Right ventricle myocardium inferior (tissue), 1 donor: Measurements from ENCODE around the gene UQCRC2. TPM values are rescaled to one million over a fixed set of nuclear protein-coding genes. Genes with fewer than 3 reads are reported as not detected.
"Not testable (repeated sequence)": the region's sequence is repeated elsewhere in the genome, so short reads cannot be mapped to it uniquely, and the experiment has no call there.

Experiments used
- ATAC-seq: fragments of 200-7000 bp; cut with Tn5 transposase; one replicate; pipeline ENCODE4 v1.9.1; 2020; ENCODE audit warnings: mild to moderate bottlenecking, moderate library complexity
- DNase-seq: peaks from one replicate; pipeline ENCODE4 v3.0.0; 2021; ENCODE audit errors: missing footprints
- intact Hi-C: fragments of 100-400 bp; cut with DNase I; formaldehyde crosslinking; loops from one replicate; pipeline ENCODE4 v1.11.0; 2022
- total RNA-seq: library from RNA; stranded (reverse); fragmentation: NEBNext Ultra II Directional; extraction: Animal tissue kit (Norgen Biotek cat#: 25700); gene quantifications from one replicate; pipeline ENCODE4 v1.2.1, GENCODE V29; 2021
- donor health status: DM: no; HTN: yes; CAD: no; lungs with severe emphysema.

The UQCRC2 gene
- total RNA-seq, 1 donor from 2014 or later, result 906 TPM

DNA sequence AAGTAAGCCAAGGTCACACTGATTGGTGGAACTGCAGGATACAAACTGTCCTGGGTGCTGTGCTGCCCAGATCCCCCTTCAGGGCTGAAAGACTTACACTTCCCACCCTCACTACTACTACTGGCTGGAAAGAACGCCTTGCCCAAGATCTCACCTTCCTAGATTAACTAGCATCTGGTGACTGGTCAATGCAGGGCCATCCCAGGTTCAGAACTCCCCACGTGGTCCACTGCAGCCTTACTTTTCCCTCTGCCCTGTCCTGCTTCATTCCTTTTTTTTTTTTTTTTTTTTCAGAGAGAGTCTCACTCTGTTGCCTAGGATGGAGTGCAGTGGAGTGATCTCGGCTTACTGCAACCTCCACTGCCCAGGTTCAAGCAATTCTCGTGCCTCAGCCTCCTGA lies 50.0 kb downstream of the UQCRC2 start:
- DNase-seq (no peak), ATAC-seq (no peak)
- intact Hi-C loops, result loop anchor here (5.0 kb wide), 1 partner anchor 94 kb away; no protein-coding TSS in a partner anchor

DNA sequence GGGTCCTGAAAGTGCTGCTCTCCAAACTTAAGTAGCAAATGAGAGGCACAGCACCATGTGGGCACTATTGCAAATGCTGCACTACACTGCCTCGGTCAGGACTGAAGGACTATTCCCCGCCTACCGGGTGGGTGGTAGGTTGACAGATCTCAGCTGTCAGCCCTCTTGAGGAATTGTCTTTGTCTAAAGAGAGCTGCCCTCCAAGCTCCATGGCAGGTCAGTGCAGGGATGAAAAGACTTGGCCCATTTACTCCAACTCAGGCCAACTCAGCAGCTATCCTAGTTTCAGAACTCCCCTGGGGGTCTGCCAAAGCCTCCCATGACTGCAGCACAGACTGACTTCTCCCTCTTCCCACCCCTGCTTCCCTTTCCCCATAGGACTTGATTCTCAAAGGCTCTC lies 51.2 kb downstream of the UQCRC2 start:
- ATAC-seq, result no peak
- no peak for DNase-seq
- intact Hi-C loops, result loop anchor here (5.0 kb wide), 1 partner anchor 93 kb away; no protein-coding TSS in a partner anchor

DNA sequence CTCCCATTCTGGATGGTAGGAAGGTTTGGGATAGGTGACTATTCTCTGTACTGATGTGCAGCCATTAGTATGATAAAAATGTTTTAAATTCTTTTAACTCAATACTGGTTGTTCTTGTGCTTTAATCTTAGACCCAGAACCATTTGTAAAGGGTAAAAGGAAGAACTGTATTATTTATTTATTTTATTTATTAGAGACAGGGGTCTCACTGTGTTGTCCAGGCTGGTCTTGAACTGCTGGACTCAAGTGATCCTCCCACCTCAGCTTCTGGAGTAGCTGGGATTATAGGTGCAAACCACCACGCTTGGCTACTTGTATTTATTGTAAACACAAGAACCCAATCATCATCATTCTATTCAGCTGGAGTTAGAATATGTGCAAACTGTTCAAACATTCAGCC lies 52.6 kb downstream of the UQCRC2 start:
- DNase-seq (no peak), ATAC-seq (no peak)
- intact Hi-C loops, result loop anchor here (5.0 kb wide), 1 partner anchor 292 kb away; the partner anchor contains the start of gene POLR3E

DNA sequence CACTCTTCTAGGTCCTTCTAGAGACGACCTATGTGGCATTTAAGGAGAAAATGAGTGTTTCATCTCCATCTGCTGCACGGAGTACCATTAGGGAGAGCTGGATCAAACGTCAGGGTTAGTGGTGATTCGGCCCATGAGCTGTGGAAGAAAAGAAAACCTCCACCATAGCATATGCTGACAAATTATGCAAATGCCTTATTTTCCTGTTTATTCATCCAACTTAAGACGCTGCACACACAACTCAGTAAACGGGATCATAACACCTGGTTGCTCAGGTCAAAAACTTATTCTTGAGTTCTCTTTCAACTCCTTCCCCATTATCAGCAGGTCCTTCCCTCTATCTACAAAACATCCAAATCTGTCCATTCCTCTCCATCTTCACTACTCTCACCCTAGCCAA lies 53.5 kb downstream of the UQCRC2 start:
- intact Hi-C loops, result loop anchor here (5.0 kb wide), 1 partner anchor 291 kb away; the partner anchor contains the start of gene POLR3E
- no peak for ATAC-seq
- DNase-seq, result no peak

DNA sequence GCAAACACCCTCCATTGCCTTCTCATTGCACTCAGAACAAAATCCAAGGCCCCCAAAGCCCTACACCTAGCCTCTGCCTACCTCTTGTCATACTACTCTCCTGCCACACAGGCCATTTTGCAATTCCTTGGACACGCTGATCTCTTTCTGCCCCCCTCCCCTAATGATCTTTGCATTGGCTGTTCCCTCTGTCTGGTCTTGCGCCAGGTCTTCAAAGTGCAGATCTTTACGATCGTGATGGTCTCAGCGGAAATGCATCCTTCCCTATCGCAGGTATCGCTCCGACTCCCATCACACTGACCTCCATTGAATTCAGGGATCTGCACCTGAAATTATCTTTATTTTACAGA lies 54.0 kb downstream of the UQCRC2 start:
- ATAC-seq, result no peak
- intact Hi-C loops, result loop anchor here (5.0 kb wide), 1 partner anchor 290 kb away; the partner anchor contains the start of gene POLR3E
- no peak for DNase-seq

DNA sequence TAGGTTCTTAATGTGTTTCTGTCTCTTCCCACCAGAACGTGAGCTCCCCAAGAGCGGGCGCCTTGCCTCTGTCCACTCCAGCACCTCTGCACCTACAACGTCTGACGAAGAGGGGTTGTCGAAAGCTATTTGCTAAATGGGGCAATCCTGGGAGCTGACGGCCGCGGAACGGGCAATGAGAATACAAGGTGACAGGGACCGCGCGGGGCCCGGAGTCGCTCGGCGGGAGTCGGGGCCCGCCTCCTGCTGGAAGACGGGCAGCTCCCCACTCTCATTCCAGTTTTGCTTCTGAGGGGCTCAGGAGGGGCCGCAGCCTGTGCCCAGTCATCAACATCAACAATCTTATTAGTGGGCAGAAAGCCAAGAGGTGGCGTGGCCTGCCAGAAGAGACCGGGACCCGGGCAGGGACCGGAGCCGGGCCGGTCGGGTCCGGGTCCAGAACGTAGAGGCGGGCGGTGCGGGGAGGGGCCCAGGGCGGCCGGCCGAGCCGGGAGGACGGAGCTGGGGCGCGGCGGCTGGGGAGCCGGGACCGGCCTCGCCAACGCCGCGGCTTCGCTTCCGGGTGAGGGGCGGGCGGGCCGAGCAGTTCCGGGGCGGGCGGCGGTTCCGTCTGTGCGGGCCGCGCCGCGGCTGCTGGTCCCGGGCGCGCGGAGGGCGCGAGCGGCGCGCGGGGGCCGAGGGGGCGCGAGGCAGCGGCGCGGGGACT lies 54.5 kb downstream of the UQCRC2 start, which contains the start of gene MOSMO:
Gene MOSMO (plus strand): TSS at position 603 of the 706 bp plus-strand sequence. CDS start 191 bp downstream, outside the sequence.
- ATAC-seq (peak; percentile 95), DNase-seq (peak; percentile 88)
- intact Hi-C loops, result loop anchor here (5.0 kb wide), 1 partner anchor 290 kb away; the partner anchor contains the start of gene POLR3E

DNA sequence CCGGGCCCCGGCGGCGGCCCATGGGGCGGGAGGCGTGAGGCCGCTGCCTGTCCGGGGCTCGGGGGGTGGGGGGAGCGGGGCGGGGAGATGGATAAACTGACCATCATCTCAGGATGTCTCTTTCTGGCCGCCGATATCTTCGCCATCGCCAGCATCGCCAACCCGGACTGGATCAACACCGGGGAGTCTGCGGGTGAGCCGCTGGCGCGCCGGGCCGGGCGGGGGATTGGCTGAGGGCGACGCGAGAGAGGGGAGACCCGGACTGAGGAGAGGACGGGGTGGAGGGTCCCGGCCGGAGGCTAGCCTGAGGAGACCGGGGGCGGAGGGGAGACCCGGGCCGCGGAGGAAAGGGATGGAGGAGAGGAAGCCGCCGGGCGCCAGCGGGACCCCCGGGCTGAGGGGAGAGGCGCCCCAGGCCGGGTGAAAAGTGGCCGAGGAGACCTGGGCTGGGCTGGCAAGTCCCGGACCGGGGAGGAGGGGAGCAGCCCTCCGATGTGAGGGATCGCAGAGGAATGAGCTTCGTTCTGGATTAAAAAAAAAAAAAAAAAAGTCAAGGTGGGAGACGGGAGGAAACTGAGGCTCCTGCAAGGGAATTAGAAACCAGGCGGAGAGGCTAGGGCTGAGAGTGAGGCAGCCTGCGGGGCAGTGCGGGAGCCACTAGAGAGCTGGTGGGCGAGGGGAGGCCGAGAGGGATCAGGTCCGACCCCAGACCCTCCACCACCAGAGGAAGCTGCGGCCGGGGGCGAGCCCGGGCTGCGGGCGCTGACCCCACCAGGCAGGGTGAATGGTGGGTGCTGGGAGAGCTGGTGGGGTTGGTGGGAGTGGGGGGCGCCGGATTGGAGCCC lies 55.3 kb downstream of the UQCRC2 start:
- intact Hi-C loops, result loop anchor here (5.0 kb wide), 1 partner anchor 289 kb away; the partner anchor contains the start of gene POLR3E
- peak; percentile 72 for DNase-seq

DNA sequence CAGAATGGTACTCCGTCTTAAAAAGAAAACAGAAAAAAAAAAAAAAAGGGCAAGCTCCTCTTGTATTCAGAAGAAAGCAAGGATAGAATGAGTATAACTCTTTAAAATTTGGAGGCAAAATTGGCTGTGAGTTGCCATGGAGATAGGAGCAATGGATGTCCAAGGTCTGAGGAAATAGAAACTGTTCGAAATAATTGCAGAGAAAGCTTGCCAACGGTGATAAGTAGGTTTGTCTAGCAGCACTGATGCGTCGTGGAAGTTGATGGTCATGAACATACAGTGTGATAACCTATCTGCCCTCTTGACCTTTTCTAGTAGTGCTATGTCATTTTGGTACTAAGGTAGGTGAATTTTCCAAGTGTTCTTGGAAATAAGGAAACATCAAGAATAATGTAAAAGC lies 57.7 kb downstream of the UQCRC2 start:
- intact Hi-C loops, result no loop called here

More for the DNA sequence above, 55.3 kb downstream of the UQCRC2 start:
- ATAC-seq, result no peak

DNA sequence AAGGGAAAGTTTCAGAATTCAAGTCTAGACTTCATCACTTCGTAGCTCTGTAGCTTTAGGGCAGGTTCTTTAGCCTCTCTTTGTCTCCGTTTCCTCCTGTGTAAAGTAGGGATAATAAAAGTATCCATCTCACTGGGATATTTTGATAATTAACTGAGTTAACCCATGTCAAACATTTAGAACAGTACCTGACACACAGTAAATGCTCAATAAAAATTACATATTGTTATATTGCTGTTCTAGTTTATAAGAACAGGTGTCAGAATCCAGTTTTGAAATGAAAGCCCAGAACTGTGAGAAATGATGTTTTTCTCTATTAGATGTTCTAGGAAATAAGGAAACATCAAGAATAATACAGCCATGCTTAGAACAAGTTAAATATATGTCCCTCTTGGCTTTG lies 59.1 kb downstream of the UQCRC2 start:
- ATAC-seq (no peak), DNase-seq (no peak)
- intact Hi-C loops, result no loop called here

More for the DNA sequence above, 57.7 kb downstream of the UQCRC2 start:
- DNase-seq, result no peak
- no peak for ATAC-seq

DNA sequence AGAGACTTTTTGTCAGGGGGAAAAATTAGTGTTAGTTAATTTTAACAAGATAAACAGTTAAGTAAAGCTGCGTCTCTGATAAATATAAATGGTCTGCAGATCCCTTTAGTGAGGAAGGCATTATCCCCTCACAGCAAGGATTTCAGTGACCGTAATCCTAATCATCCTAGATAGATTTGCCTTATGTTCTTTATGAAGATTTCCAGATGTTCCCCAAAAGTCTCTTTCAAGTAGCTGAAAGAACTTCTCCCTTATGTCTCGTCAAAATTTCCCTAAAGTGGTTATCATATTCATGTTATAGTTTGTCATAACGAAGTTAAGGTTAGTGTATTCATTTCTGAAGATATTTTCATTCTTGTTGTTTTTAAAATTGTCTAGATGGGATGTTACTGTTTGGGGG lies 60.3 kb downstream of the UQCRC2 start:
- ATAC-seq, result no peak
- intact Hi-C loops, result no loop called here

DNA sequence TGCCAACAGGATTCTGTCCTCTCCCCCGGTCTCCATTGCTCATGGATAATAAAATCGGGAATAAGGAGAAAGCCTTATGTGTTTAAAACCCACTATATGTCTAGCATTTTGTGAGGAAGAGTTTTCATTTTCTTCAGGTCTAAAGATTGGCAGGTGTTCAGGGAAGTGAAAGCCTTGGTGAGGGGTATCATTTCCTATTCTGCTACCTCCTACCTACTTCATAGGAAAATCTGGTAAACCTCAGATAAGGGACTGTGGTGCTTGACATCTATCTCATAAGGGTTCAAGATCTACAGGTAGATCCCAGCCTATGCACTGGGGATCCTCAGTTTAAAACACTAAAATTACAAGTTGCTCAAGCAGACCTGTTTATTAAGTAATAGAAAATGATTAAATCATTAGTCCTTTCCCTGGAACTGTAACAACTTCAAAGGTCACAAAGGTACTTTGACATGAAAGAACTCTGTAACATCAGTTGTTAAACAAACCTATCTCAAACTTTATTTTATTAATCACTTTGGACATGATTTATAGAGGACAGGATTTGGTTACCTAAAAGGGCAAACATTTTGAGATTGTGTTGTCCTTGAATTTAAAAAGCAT lies 61.2 kb downstream of the UQCRC2 start:
- no peak for DNase-seq
- ATAC-seq, result no peak
- intact Hi-C loops, result no loop called here

More for the DNA sequence above, 60.3 kb downstream of the UQCRC2 start:
- DNase-seq, result no peak

DNA sequence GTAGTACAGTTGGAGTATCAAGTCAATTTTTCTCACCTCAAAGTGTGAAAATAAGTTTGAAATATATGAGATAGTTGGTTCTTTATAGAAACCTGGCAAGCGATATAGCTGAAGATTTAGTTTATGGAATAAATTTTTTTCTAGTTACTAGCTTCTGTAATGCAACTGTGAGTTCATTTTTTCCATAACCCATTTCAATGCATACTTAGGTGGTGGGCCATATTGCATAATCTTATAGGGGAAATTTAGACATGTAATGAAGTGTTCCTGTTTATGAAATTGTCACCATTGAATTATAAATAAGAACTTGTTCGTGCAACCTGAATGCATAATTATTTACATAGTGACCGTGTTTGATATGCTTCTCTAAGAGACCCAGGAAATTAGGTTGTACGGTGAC lies 63.8 kb downstream of the UQCRC2 start:
- ATAC-seq (no peak), DNase-seq (no peak)
- intact Hi-C loops, result no loop called here

DNA sequence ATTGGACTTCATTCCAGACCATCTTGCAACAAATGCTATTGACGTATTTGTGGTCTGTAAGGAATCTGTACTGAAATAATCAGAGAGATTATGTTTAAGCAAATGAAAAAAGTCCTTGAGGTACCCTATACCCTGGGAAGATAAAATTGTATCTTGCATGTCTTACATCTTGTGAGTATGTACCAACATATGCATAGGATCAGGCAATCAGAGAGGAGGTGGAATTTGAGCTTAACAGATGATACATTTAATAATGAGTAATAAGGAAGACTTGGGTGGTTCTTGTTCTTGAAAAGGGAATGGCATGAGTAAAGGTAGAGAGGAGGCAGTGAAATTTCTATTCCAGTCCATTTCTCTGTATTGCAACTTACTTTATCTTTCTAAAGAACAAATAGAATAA lies 65.4 kb downstream of the UQCRC2 start:
- intact Hi-C loops, result no loop called here
- ATAC-seq (no peak), DNase-seq (no peak)

DNA sequence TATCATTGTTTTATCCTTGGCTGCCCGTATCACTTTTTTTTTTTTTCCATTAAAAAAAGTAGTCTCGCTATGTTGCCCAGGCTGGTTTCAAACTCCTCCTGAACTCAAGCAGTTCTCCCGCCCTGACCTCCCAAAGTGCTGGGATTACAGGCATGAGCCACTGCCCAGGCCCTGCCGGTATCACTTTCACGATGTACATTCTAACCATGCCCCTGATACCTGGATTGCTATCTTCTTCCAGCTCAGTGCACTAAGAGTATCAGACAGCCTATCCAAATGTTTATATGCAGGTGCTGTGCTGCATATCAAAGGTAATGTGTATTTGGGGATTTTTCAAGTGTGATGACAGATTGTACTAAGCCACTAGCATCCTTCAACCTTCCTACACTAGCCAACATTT lies 69.0 kb downstream of the UQCRC2 start:
- DNase-seq (no peak), ATAC-seq (no peak)
- intact Hi-C loops, result no loop called here

DNA sequence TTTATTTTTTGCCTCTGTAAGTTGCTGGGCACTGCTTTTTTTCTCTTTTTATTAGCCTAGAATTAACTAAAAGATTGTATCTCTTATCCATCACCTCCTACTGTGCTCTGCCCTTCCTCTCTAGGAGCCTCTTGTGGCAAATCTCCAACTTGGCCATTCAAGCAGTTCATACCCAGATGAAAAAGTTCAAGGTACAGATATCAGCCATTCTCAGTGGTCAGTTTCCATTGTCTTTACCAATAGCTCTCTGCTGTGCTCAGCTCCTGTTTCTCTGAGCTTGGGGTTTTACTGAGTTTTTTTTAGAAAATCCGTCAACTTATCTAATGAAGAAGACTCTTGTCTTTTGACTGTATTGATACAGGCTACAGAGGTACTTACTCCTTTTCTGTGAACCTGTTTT lies 70.3 kb downstream of the UQCRC2 start:
- no peak for ATAC-seq
- intact Hi-C loops, result no loop called here

DNA sequence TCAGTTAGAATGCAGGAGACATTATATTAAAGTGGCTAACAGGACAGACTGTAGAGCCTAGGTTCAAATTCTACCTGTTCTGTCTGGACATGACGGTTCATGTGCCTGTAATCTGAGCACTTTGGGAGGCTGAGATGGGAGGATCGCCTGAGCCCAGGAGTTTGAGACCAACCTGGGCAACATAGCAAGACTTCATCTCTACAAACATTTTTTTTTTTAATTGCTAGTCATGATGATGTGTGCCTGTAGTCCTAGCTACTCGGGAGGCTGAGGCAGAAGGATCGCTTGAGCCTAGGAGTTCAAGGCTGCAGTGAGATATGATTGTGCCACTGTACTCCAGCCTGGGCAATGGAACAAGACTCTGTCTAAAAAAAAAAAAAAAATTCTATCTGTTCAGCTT lies 71.6 kb downstream of the UQCRC2 start:
- ATAC-seq, intact Hi-C loops, DNase-seq: not testable (repeated sequence)

More for the DNA sequence above, 70.3 kb downstream of the UQCRC2 start:
- DNase-seq, result no peak

DNA sequence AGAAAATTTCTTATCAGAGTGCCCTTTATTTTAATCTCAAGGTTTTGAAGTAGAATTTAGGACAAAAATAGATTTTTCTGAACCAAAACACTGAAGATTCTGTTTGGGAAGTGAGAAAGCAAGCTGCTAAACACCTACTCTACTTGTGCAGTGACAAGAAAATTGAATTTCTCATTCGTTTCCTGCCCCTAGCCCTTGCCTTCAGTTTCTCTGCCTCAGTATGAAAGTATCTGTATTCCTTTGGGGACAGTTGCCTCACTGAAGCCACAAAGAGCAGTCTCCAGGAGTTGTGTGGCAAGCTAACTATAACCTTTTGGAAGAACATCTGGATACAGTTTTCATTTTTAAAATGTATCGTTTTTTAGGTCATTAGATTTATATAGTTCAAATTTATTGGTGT lies 74.5 kb downstream of the UQCRC2 start:
- DNase-seq (no peak), ATAC-seq (no peak)
- intact Hi-C loops, result no loop called here

DNA sequence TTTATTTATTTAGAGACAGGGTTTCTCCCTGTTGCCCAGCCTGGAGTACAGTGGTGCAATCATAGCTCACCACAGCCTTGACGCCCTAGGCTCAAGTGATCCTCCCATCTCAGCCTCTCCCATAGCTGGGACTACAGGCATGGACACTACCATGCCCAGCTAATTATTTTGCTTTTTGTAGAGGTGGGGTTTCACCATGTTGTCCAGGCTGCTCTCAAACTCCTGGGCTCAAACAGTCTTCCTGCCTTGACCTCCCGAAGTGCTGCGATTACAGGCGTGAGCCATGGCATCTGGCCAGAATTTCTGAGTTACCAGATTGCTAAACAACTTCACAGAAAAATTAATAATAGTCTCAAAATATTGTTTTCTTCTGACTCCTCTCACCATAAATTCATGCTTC lies 76.5 kb downstream of the UQCRC2 start:
- intact Hi-C loops, result no loop called here
- no peak for ATAC-seq
- DNase-seq, result no peak
